ENCODE measurements around the gene CAMKMT. TPM values are rescaled to one million over a fixed set of nuclear protein-coding genes. Genes with fewer than 3 reads are reported as not detected.

Gene CAMKMT
- total RNA-seq, 6 experiments from 2014 or later = 5.1 to 8.6 (median 7.0) TPM

- H3K9me3 Mint-ChIP-seq = no peaks in the 10 kb centered on the region
- no peaks in the 10 kb centered on the region for H3K36me3 Mint-ChIP-seq (ENCODE audit: low read depth)
- no peak overlapping the region for H3K27ac Mint-ChIP-seq
- no peak overlapping the region for H3K4me3 Mint-ChIP-seq
- H3K27me3 Mint-ChIP-seq (ENCODE audit: insufficient read depth) = no peaks in the 10 kb centered on the region
- no peak for DNase-seq
- TF ChIP-seq CTCF (IDR thresholded peaks at IDR 0.05) = no peak
- H3K4me1 Mint-ChIP-seq (ENCODE audit: low read depth) = peaks cover 25% of the 10 kb centered on the region
Measured at GRCh38 chr2:44531289-44531688, 169.5 kb downstream of the CAMKMT start.

GRCh38 chr2:44532031-44532430 is 170.3 kb downstream of the CAMKMT start:
- H3K9me3 Mint-ChIP-seq = no peaks in the 10 kb centered on the region
- no peak for DNase-seq
- H3K27me3 Mint-ChIP-seq (ENCODE audit: insufficient read depth) = no peaks in the 10 kb centered on the region
- H3K27ac Mint-ChIP-seq = no peak overlapping the region
- peaks cover 28% of the 10 kb centered on the region for H3K4me1 Mint-ChIP-seq (ENCODE audit: low read depth)
- no peak for TF ChIP-seq CTCF (IDR thresholded peaks at IDR 0.05)
- H3K36me3 Mint-ChIP-seq (ENCODE audit: low read depth) = no peaks in the 10 kb centered on the region
- H3K4me3 Mint-ChIP-seq = no peak overlapping the region

- H3K9me3 Mint-ChIP-seq = no peaks in the 10 kb centered on the region
- peaks cover 23% of the 10 kb centered on the region for H3K4me1 Mint-ChIP-seq (ENCODE audit: low read depth)
- TF ChIP-seq CTCF (IDR thresholded peaks at IDR 0.05) = no peak
- no peak overlapping the region for H3K27ac Mint-ChIP-seq
- no peaks in the 10 kb centered on the region for H3K36me3 Mint-ChIP-seq (ENCODE audit: low read depth)
- H3K27me3 Mint-ChIP-seq (ENCODE audit: insufficient read depth) = no peaks in the 10 kb centered on the region
- H3K4me3 Mint-ChIP-seq = no peak overlapping the region
- DNase-seq = no peak
Measured at GRCh38 chr2:44533508-44533907, 171.8 kb downstream of the CAMKMT start.

GRCh38 chr2:44535376-44535775 is 173.6 kb downstream of the CAMKMT start:
- no peak for DNase-seq
- TF ChIP-seq CTCF (IDR thresholded peaks at IDR 0.05) = no peak
- H3K27me3 Mint-ChIP-seq (ENCODE audit: insufficient read depth) = no peaks in the 10 kb centered on the region
- no peak overlapping the region for H3K27ac Mint-ChIP-seq
- peaks cover 8% of the 10 kb centered on the region for H3K4me1 Mint-ChIP-seq (ENCODE audit: low read depth)
- no peak overlapping the region for H3K4me3 Mint-ChIP-seq
- no peaks in the 10 kb centered on the region for H3K36me3 Mint-ChIP-seq (ENCODE audit: low read depth)
- no peaks in the 10 kb centered on the region for H3K9me3 Mint-ChIP-seq

GRCh38 chr2:44537264-44537663 is 175.5 kb downstream of the CAMKMT start:
- Mint-ChIP-seq H3K4me3 (no peak overlapping the region), H3K9me3 (no peaks in the 10 kb centered on the region), H3K27me3 (ENCODE audit: insufficient read depth) (no peaks in the 10 kb centered on the region), H3K27ac (no peak overlapping the region), H3K36me3 (ENCODE audit: low read depth) (no peaks in the 10 kb centered on the region), H3K4me1 (ENCODE audit: low read depth) (peaks cover 8% of the 10 kb centered on the region)
- no peak for TF ChIP-seq CTCF (IDR thresholded peaks at IDR 0.05)
- no peak for DNase-seq

- Mint-ChIP-seq H3K9me3 (no peaks in the 10 kb centered on the region), H3K4me1 (ENCODE audit: low read depth) (peaks cover 14% of the 10 kb centered on the region), H3K36me3 (ENCODE audit: low read depth) (no peaks in the 10 kb centered on the region), H3K4me3 (no peak overlapping the region), H3K27me3 (ENCODE audit: insufficient read depth) (no peaks in the 10 kb centered on the region), H3K27ac (no peak overlapping the region)
- TF ChIP-seq CTCF (IDR thresholded peaks at IDR 0.05) = no peak
- no peak for DNase-seq
Measured at GRCh38 chr2:44542520-44542919, 180.8 kb downstream of the CAMKMT start.
